IMR-90 (cell line): ENCODE results near the gene PDE6A. TPM values are rescaled to one million over a fixed set of nuclear protein-coding genes. Genes with fewer than 3 reads are reported as not detected.

Experiments used
- ATAC-seq: fragments of 200-7000 bp; cut with Tn5 transposase; 2 replicates; pipeline ENCODE4 v1.9.1; 2020; ENCODE audit warnings: low read depth, mild to moderate bottlenecking, moderate library complexity
- BruUV-seq: library from RNA; stranded (reverse); fragments of 400-500 nt; replicated peaks from 2 replicates; lab custom pipeline; 2021; lab: Mats Ljungman, UMichigan
- CTCF ChIA-PET: fragments of 300-600 bp; formaldehyde crosslinking; extraction: SDS; loops from one replicate; lab custom pipeline; 2021; ENCODE audit warnings: antibody characterized with exemption; lab: Yijun Ruan, JAX
- POLR2A ChIA-PET: fragments of 300-600 bp; sonication (Branson Sonifier 250); formaldehyde crosslinking; loops from one replicate; lab custom pipeline; 2022; ENCODE audit warnings: antibody characterized with exemption; ENCODE audit not compliant: unreplicated experiment; lab: Charles Lee
- DNase-seq: peaks from one replicate; pipeline ENCODE4 v3.0.0; 2013
- H2AFZ ChIP-seq: replicated peaks from 2 replicates; pipeline ENCODE3; 2013; ENCODE audit warnings: low read length, mild to moderate bottlenecking; ENCODE audit not compliant: poor library complexity
- H2AK5ac ChIP-seq: 2 replicates; pipeline ENCODE4 v1.6.1; 2013; ENCODE audit warnings: low read depth, low read length, inconsistent platforms
- H2AK9ac ChIP-seq: replicated peaks from 2 replicates; pipeline ENCODE3; 2013; ENCODE audit warnings: mild to moderate bottlenecking, low read depth, low read length, moderate library complexity; ENCODE audit not compliant: poor library complexity
- H2BK120ac ChIP-seq: 2 replicates; pipeline ENCODE4 v1.6.1; 2013; ENCODE audit warnings: low read depth, low read length, inconsistent platforms
- H2BK15ac ChIP-seq: 3 replicates; pipeline ENCODE4 v1.6.1; 2013; ENCODE audit warnings: low read depth, low read length, inconsistent platforms
- H2BK20ac ChIP-seq: 2 replicates; pipeline ENCODE4 v1.6.1; 2013; ENCODE audit warnings: low read depth, mild to moderate bottlenecking, inconsistent platforms, low read length, moderate library complexity
- H2BK5ac ChIP-seq: 2 replicates; pipeline ENCODE4 v1.6.1; 2013; ENCODE audit warnings: mild to moderate bottlenecking, low read depth, low read length, inconsistent platforms; ENCODE audit not compliant: poor library complexity, severe bottlenecking
- H3K14ac ChIP-seq: replicated peaks from 2 replicates; pipeline ENCODE4 v1.6.1; 2013; ENCODE audit warnings: low read depth, low read length, inconsistent platforms
- H3K18ac ChIP-seq: 2 replicates; pipeline ENCODE4 v1.6.1; 2013; ENCODE audit warnings: low read depth, low read length, control low read depth
- H3K23ac ChIP-seq: 2 replicates; pipeline ENCODE4 v1.6.1; 2013; ENCODE audit warnings: low read depth, low read length, inconsistent platforms
- H3K27ac ChIP-seq: 2 replicates; pipeline ENCODE4 v1.5.1; 2013; ENCODE audit warnings: mild to moderate bottlenecking, control low read depth, low read length; ENCODE audit not compliant: insufficient read depth
- H3K27me3 ChIP-seq: 2 replicates; pipeline ENCODE4 v1.6.1; 2013; ENCODE audit warnings: low read length; ENCODE audit not compliant: control insufficient read depth, insufficient read depth
- H3K36me3 ChIP-seq: 2 replicates; pipeline ENCODE4 v1.6.1; 2013; ENCODE audit warnings: low read length, mixed read lengths; ENCODE audit not compliant: control insufficient read depth, insufficient read depth
- H3K4ac ChIP-seq: 2 replicates; pipeline ENCODE4 v1.6.1; 2013; ENCODE audit warnings: low read depth, low read length, inconsistent platforms
- H3K4me1 ChIP-seq: 2 replicates; pipeline ENCODE4 v1.6.1; 2013; ENCODE audit warnings: low read length, mixed read lengths; ENCODE audit not compliant: control insufficient read depth, insufficient read depth
- H3K4me2 ChIP-seq: 2 replicates; pipeline ENCODE4 v1.6.1; 2013; ENCODE audit warnings: low read depth, mild to moderate bottlenecking, control low read depth, low read length, moderate library complexity
- H3K4me3 ChIP-seq: 2 replicates; pipeline ENCODE4 v1.5.1; 2013; ENCODE audit warnings: low read depth, mild to moderate bottlenecking, control low read depth, low read length, moderate library complexity; ENCODE audit not compliant: insufficient read depth
- H3K56ac ChIP-seq: 2 replicates; pipeline ENCODE4 v1.6.1; 2013; ENCODE audit warnings: low read length, inconsistent platforms; ENCODE audit not compliant: insufficient read depth; ENCODE audit errors: extremely low read depth
- H3K79me1 ChIP-seq, 2 experiments: 2 replicates each; pipeline ENCODE4 v1.6.1; 2013; ENCODE audit warnings: low read length in 2 of 2, inconsistent platforms in 1 of 2, low read depth in 1 of 2
- H3K9ac ChIP-seq: 2 replicates; pipeline ENCODE4 v1.6.1; 2013; ENCODE audit warnings: low read depth, low read length, control low read depth
- H3K9me1 ChIP-seq: 2 replicates; pipeline ENCODE4 v1.6.1; 2013; ENCODE audit warnings: low read length, inconsistent platforms; ENCODE audit not compliant: insufficient read depth
- H3K9me3 ChIP-seq: 2 replicates; pipeline ENCODE4 v1.6.1; 2013; ENCODE audit warnings: low read length; ENCODE audit not compliant: control insufficient read depth, insufficient read depth
- H4K20me1 ChIP-seq: 2 replicates; pipeline ENCODE4 v1.6.1; 2013; ENCODE audit warnings: low read length, inconsistent platforms; ENCODE audit not compliant: insufficient read depth
- H4K5ac ChIP-seq: 2 replicates; pipeline ENCODE4 v1.6.1; 2013; ENCODE audit warnings: mild to moderate bottlenecking, low read depth, low read length, control low read depth
- H4K8ac ChIP-seq, 2 experiments: 2 replicates each; pipeline ENCODE4 v1.6.1; 2013; ENCODE audit warnings: low read depth in 2 of 2, low read length in 2 of 2, control low read depth in 1 of 2, inconsistent platforms in 1 of 2
- H4K91ac ChIP-seq: 2 replicates; pipeline ENCODE4 v1.6.1; 2013; ENCODE audit warnings: low read depth, low read length, inconsistent platforms; ENCODE audit not compliant: insufficient read depth
- BHLHE40 ChIP-seq: fragments of 150-350 bp; IDR thresholded peaks from 2 replicates; pipeline ENCODE4 v1.6.1; 2016; ENCODE audit warnings: mild to moderate bottlenecking, low read depth, low read length
- CEBPB ChIP-seq: IDR thresholded peaks from 2 replicates; pipeline ENCODE4 v1.6.1; 2012; ENCODE audit warnings: low read depth, low read length, improper control_type of control experiment
- FOS ChIP-seq: fragments of 150-350 bp; IDR thresholded peaks from 2 replicates; pipeline ENCODE4 v1.6.1; 2016; ENCODE audit warnings: low read depth, low read length
- MAFK ChIP-seq: IDR thresholded peaks from 2 replicates; pipeline ENCODE4 v1.6.1; 2012; ENCODE audit warnings: low read depth, low read length, improper control_type of control experiment
- MXI1 ChIP-seq: IDR thresholded peaks from 2 replicates; pipeline ENCODE4 v1.6.1; 2012; ENCODE audit warnings: low read depth, mild to moderate bottlenecking, low read length, moderate library complexity, borderline replicate concordance
- RCOR1 ChIP-seq: IDR thresholded peaks from 2 replicates; pipeline ENCODE4 v1.6.1; 2012; ENCODE audit warnings: mild to moderate bottlenecking, low read length, improper control_type of control experiment; ENCODE audit not compliant: insufficient replicate concordance
- RFX5 ChIP-seq: IDR thresholded peaks from 2 replicates; pipeline ENCODE4 v1.8.0; 2012; ENCODE audit warnings: low read depth, mild to moderate bottlenecking, low read length, moderate library complexity
- SMC3 ChIP-seq: fragments of 150-350 bp; IDR thresholded peaks from 2 replicates; pipeline ENCODE4 v1.6.1; 2016; ENCODE audit warnings: low read depth, mild to moderate bottlenecking, antibody characterized with exemption, low read length, moderate library complexity
- WGBS, 2 experiments: methylation state at CpG; one replicate each; pipeline versions ENCODE4 v1.1.5 to v1.1.7; 2013; ENCODE audit warnings: missing lambda C conversion rate in 2 of 2; ENCODE audit not compliant: insufficient read length in 1 of 2; ENCODE audit errors: extremely low coverage in 2 of 2; 5-methylcytosine and 5-hydroxymethylcytosine counted together
- dilution Hi-C: fragments of 300-500 bp; cut with HindIII; formaldehyde crosslinking; loops from one replicate; pipeline ENCODE4 v1.14.3; 2018; ENCODE audit warnings: low sequenced_read_pairs; ENCODE audit not compliant: unreplicated experiment
- in situ Hi-C: fragments of 300-500 bp; cut with MboI; formaldehyde crosslinking; loops from 3 replicates; pipeline ENCODE4 v1.14.3; 2019; ENCODE audit warnings: low sequenced_read_pairs, inconsistent platforms, mixed read lengths
- intact Hi-C: fragments of 100-400 bp; cut with micrococcal nuclease; formaldehyde crosslinking; loops from 2 replicates; pipeline ENCODE4 v1.10.0; 2022
- polyA plus RNA-seq, 3 experiments: library from polyadenylated mRNA; depleted of rRNA; stranded (reverse); fragments of >200 nt; gene quantifications; 2 replicates each; pipeline ENCODE4 v1.2.3, GENCODE V29; 2012; ENCODE audit warnings: low replicate concordance in 1 of 3
- total RNA-seq: library from RNA; depleted of rRNA; stranded (reverse); fragments of >200 nt; gene quantifications from 2 replicates; pipeline ENCODE4 v1.2.3, GENCODE V29; 2012
- TF ChIP-seq, protein P1 (sequence below): conservative IDR thresholded peaks from 2 replicates; pipeline ENCODE4 v1.5.1; 2012; ENCODE audit warnings: mild to moderate bottlenecking, low read depth, low read length, improper control_type of control experiment

The PDE6A gene
- total and polyA plus RNA-seq, 2 of the 4 experiments (the other 2 are of a cell fraction): not detected

DNA sequence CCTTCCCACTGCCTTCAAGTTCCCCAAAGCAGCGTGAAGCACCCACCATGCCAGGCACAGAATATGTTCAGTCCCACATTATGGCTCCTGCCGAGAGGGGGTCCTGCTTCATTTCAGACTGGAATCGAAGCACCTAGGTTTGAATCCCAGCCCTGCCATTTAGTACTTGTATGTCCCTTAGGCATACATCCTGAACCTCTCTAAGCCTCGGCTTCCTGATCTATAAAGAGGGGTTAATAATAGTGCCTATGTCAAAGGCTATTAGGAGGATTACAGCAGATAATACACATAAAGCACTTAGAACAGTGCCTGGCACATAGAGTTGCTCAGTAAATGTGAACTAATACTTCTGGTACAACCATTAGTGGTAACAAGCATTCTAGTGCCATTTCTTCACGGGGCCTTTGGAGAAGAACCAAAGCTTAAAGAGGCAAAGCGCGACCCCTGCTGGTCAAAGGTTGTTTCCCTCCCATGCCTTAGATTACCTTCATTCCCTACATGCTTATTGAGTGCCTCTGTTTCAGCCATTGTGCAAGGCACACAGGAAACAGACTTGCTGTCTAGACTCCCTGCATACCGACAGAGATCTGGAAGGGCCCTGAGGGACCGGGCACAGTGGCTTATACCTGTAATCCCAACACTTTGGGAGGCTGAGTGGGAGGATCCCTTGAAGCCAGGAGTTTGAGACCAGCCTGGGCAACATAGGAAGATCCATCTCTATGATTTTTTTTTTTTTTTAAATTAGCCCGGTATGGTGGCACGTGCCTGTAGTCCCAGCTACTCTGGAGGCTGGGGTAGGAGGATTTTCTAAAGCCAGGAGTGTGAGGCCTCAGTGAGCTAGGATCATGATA lies 116.2 kb downstream of the PDE6A start (continued):
- TF ChIP-seq RFX5: no peak
- peak; percentile 17 for TF ChIP-seq RCOR1
- 0 out of 2 replicates have a peak, but pooled peaks have one; percentile 16 for TF ChIP-seq BHLHE40

- no peak overlapping the region for H4K5ac ChIP-seq
- in situ Hi-C loops: loop anchor here (5.0 to 25.0 kb wide), 2 partner anchors 190 to 610 kb away; partner anchors contain the start of gene RPS14
These were observed 117.0 kb downstream of the PDE6A start for GRCh38 chr5:149827546-149827945.

More at GRCh38 chr5:149827546-149827945, 117.0 kb downstream of the PDE6A start:
- DNase-seq (no peak), ATAC-seq (no peak)
- no peaks in the 10 kb centered on the region for H3K9me1 ChIP-seq
- no peak overlapping the region for H2BK15ac ChIP-seq
- POLR2A ChIA-PET: no interaction called here
- no peak overlapping the region for H3K4me3 ChIP-seq
- no TSS peak for BruUV-seq
- H3K14ac ChIP-seq: no peak overlapping the region
- H2BK5ac ChIP-seq: no peak overlapping the region
- WGBS, 2 experiments: 96% methylated on average over 4 of the region's 5 CpGs; no CpG with 5 or more reads in 1 of the 2 experiments
- no peak overlapping the region for H3K4ac ChIP-seq
- CTCF ChIA-PET: interaction anchor here (0.6 to 2.8 kb wide), 4 partner anchors 24 to 193 kb away, joined by 3 to 10 read pairs (median 4); no protein-coding TSS in a partner anchor
- H2BK120ac ChIP-seq: no peak overlapping the region
- dilution Hi-C loops (loop anchor here (10.0 kb wide), 1 partner anchor 193 kb away; no protein-coding TSS in a partner anchor), intact Hi-C loops (no loop called here)
- no peak overlapping the region for H3K23ac ChIP-seq
- no peak overlapping the region for H2AFZ ChIP-seq
- H3K4me2 ChIP-seq: no peak overlapping the region
- no peak overlapping the region for H4K91ac ChIP-seq
- no peak overlapping the region for H4K8ac ChIP-seq
- no peaks in the 10 kb centered on the region for H4K20me1 ChIP-seq
- H3K18ac ChIP-seq: no peak overlapping the region
- no peak overlapping the region for H2AK9ac ChIP-seq
- no peak overlapping the region for H3K27ac ChIP-seq
- H3K27me3 ChIP-seq: peaks cover 2% of the 10 kb centered on the region
- H3K56ac ChIP-seq: no peak overlapping the region
- H3K79me1 ChIP-seq: no peaks in the 10 kb centered on the region
- H3K4me1 ChIP-seq: no peaks in the 10 kb centered on the region
- TF ChIP-seq CEBPB (no peak), MAFK (no peak), SMC3 (no peak), BHLHE40 (no peak), FOS (no peak), RCOR1 (no peak), MXI1 (no peak)
- TF ChIP-seq, protein P1, sequence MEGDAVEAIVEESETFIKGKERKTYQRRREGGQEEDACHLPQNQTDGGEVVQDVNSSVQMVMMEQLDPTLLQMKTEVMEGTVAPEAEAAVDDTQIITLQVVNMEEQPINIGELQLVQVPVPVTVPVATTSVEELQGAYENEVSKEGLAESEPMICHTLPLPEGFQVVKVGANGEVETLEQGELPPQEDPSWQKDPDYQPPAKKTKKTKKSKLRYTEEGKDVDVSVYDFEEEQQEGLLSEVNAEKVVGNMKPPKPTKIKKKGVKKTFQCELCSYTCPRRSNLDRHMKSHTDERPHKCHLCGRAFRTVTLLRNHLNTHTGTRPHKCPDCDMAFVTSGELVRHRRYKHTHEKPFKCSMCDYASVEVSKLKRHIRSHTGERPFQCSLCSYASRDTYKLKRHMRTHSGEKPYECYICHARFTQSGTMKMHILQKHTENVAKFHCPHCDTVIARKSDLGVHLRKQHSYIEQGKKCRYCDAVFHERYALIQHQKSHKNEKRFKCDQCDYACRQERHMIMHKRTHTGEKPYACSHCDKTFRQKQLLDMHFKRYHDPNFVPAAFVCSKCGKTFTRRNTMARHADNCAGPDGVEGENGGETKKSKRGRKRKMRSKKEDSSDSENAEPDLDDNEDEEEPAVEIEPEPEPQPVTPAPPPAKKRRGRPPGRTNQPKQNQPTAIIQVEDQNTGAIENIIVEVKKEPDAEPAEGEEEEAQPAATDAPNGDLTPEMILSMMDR: no peak
- H2AK5ac ChIP-seq: no peak overlapping the region
- H3K9ac ChIP-seq: no peak overlapping the region
- no peaks in the 10 kb centered on the region for H3K36me3 ChIP-seq
- H2BK20ac ChIP-seq: no peak overlapping the region
- H3K9me3 ChIP-seq: no peaks in the 10 kb centered on the region
